GM12892 (cell line): ENCODE data around the gene UBE2M.

Experiments
- POLR2A ChIP-seq: IDR thresholded peaks from 2 replicates; pipeline ENCODE4 v1.6.1; 2011; ENCODE audit warnings: low read depth, low read length, control low read depth
- POLR2AphosphoS5 ChIP-seq: IDR thresholded peaks from 2 replicates; pipeline ENCODE4 v1.6.1; 2011; ENCODE audit warnings: low read depth, low read length, control low read depth

DNA sequence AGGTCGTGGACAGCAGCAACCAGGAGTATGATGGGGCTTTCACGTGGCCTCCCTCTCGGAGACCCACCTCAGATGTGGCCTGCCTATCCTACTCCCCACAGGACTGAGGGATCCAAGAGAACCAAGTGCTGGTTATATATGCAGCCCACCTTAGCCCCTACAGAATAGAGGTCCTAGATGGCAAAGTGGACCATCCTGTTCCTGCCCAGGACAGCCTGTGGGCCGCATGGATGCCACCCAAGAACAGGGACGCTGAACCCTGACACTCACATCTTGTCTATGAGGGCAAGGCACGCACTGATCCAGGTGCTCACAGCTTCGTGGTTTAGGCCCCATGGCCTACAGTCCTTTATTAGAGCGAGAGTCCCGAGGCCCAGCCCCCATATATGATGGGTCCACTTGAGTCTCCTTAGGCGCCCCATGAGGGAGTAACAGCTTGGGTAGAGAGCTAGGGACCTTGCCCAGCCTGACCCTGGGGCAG, 45.2 kb downstream of the UBE2M start:
- TF ChIP-seq POLR2AphosphoS5, result no peak
- no peak for TF ChIP-seq POLR2A
